CD1c-positive myeloid dendritic cell (primary cell): Measurements from ENCODE around the gene TAF6L.
"Not testable (repeated sequence)": the region's sequence is repeated elsewhere in the genome, so short reads cannot be mapped to it uniquely, and the experiment has no call there.

Source experiments
- DNase-seq: peaks from one replicate; pipeline ENCODE4 v3.0.0-alpha.2; 2016; ENCODE audit errors: extremely low spot score

Gene TAF6L

GRCh38 chr11:62755086-62755615, 16.0 kb upstream of the TAF6L start:
- DNase-seq, result no peak

GRCh38 chr11:62757846-62758788, 13.1 kb upstream of the TAF6L start:
- DNase-seq, result no peak

- not testable (repeated sequence) for DNase-seq
Observed at GRCh38 chr11:62760867-62761227, 10.3 kb upstream of the TAF6L start.

GRCh38 chr11:62770778-62771143, 435 bp upstream of the TAF6L start:
- no peak for DNase-seq

- no peak for DNase-seq
Observed at GRCh38 chr11:62774407-62774806, 3.2 kb downstream of the TAF6L start.

- DNase-seq, result no peak
Observed at GRCh38 chr11:62775646-62776045, 4.5 kb downstream of the TAF6L start.

GRCh38 chr11:62777389-62777788, 6.2 kb downstream of the TAF6L start:
- no peak for DNase-seq

- DNase-seq, result no peak
Observed at GRCh38 chr11:62778441-62778840, 7.2 kb downstream of the TAF6L start.

- DNase-seq, result no peak
Observed at GRCh38 chr11:62782753-62783152, 11.6 kb downstream of the TAF6L start.

- DNase-seq, result peak; percentile 93
Observed at GRCh38 chr11:62786318-62787004, 15.3 kb downstream of the TAF6L start.

- peak; percentile 100 for DNase-seq
Observed at GRCh38 chr11:62787005-62787759, 16.0 kb downstream of the TAF6L start, which contains the start of gene TMEM179B. TMEM179B (plus strand) TSS chr11:62787402; CDS start chr11:62787432, 30 bp downstream.

- no peak for DNase-seq
Observed at GRCh38 chr11:62788991-62789390, 17.8 kb downstream of the TAF6L start.

- no peak for DNase-seq
Observed at GRCh38 chr11:62789576-62789975, 18.4 kb downstream of the TAF6L start.

GRCh38 chr11:62791501-62792201, 20.5 kb downstream of the TAF6L start, which contains the start of gene TMEM223:
TMEM223 (minus strand) TSS chr11:62792006; CDS start chr11:62791994, 12 bp downstream.
- DNase-seq, result peak; percentile 90

- DNase-seq, result no peak
Observed at GRCh38 chr11:62792202-62792575, 21.0 kb downstream of the TAF6L start.

GRCh38 chr11:62794201-62794775, 23.1 kb downstream of the TAF6L start:
- DNase-seq, result no peak

GRCh38 chr11:62796281-62796680, 25.1 kb downstream of the TAF6L start:
- DNase-seq, result no peak

- no peak for DNase-seq
Observed at GRCh38 chr11:62799486-62799885, 28.3 kb downstream of the TAF6L start.

GRCh38 chr11:62801071-62801470, 29.9 kb downstream of the TAF6L start:
- DNase-seq, result no peak

GRCh38 chr11:62804310-62805075, 33.3 kb downstream of the TAF6L start:
- DNase-seq, result peak; percentile 53
